IPS-20b (cell line): Measurements from ENCODE around the gene FGF8.

Experiments used
- H3K27ac ChIP-seq: one replicate; pipeline ENCODE4 v1.5.1; 2013; ENCODE audit warnings: low read length
- H3K27me3 ChIP-seq: 2 replicates; pipeline ENCODE4 v1.6.1; 2013; ENCODE audit warnings: mild to moderate bottlenecking, low read length, inconsistent platforms; ENCODE audit not compliant: insufficient read depth
- H3K36me3 ChIP-seq: 2 replicates; pipeline ENCODE4 v1.6.1; 2013; ENCODE audit warnings: low read depth, mild to moderate bottlenecking, inconsistent platforms, low read length, moderate library complexity; ENCODE audit not compliant: insufficient read depth
- H3K4me1 ChIP-seq: 2 replicates; pipeline ENCODE4 v1.6.1; 2013; ENCODE audit warnings: mild to moderate bottlenecking, control low read depth, inconsistent platforms, low read length, moderate library complexity; ENCODE audit not compliant: insufficient read depth
- H3K4me3 ChIP-seq: 2 replicates; pipeline ENCODE4 v1.5.1; 2013; ENCODE audit warnings: mild to moderate bottlenecking, low read length, inconsistent platforms
- H3K9ac ChIP-seq: 2 replicates; pipeline ENCODE4 v1.6.1; 2013; ENCODE audit warnings: low read depth, mild to moderate bottlenecking, inconsistent platforms, low read length, moderate library complexity
- H3K9me3 ChIP-seq: 2 replicates; pipeline ENCODE4 v1.6.1; 2013; ENCODE audit warnings: mild to moderate bottlenecking, low read depth, low read length, inconsistent platforms; ENCODE audit not compliant: insufficient read depth

FGF8 gene

DNA sequence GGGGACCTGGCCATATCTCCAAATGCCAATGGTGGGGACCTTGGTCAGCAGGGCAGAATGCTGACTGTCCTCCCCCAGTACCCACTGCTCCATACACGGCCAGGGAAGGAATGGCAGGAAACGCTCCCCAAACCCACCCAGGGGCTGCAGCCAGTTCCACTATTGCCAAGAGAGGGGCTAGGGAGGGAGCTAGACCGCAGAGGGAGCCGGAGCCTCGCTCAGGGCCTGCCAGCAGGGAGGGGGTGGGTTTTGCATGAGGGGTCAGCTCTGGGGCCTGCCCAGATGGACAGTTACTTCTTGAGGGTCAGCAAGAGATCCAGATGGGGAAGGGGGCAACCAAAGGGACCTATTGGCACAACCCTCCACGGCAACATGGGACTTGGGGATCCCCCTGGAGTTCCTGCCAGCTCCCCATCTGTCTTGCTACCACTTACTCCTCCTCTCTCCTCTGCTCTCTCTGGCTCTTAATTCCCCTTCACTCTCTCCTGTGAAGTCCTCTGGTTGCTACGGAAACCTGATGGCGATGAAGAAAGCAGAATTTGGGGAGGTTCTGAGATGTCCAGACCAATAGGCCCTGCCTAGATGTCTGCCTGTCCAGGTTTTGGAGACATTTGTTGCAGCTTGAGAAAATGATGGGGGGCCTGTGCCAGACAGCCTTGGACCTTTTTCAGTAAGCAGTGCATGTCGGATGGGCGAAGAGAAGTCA lies 12.6 kb downstream of the FGF8 start:
- H3K4me1 ChIP-seq = no peaks in the 10 kb centered on the region; the same call in 1 of the 2 replicates
- H3K4me3 ChIP-seq = no peak overlapping the region
- no peak overlapping the region for H3K27ac ChIP-seq
- no peaks in the 10 kb centered on the region for H3K9me3 ChIP-seq
- no peaks in the 10 kb centered on the region for H3K36me3 ChIP-seq
- H3K9ac ChIP-seq = no peak overlapping the region
- H3K27me3 ChIP-seq = peaks cover 66% of the 10 kb centered on the region

DNA sequence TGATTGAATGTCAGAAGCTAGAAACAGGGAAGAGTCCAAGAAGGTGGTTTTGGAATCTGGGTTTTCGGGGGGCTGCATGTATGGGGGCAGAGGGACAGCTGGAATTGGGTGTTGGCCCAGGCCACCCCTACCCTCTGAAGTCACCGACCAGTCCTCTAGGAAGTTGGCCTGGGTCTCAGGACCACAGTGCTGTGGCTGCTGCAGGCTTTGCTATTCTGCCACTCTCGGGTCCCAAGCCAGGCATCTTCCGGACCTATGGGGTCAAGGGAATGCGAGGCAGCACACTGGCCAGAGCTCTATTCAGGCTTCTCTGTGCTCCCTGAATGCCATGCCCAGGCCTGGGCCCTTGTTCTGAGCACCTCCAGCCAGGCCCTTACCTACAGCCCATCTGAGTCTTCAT lies 13.2 kb downstream of the FGF8 start:
- H3K9me3 ChIP-seq = no peaks in the 10 kb centered on the region
- H3K4me3 ChIP-seq = no peak overlapping the region
- no peaks in the 10 kb centered on the region; the same call in 1 of the 2 replicates for H3K4me1 ChIP-seq
- no peak overlapping the region for H3K9ac ChIP-seq
- H3K27me3 ChIP-seq = peaks cover 66% of the 10 kb centered on the region
- H3K27ac ChIP-seq = no peak overlapping the region
- H3K36me3 ChIP-seq = no peaks in the 10 kb centered on the region

DNA sequence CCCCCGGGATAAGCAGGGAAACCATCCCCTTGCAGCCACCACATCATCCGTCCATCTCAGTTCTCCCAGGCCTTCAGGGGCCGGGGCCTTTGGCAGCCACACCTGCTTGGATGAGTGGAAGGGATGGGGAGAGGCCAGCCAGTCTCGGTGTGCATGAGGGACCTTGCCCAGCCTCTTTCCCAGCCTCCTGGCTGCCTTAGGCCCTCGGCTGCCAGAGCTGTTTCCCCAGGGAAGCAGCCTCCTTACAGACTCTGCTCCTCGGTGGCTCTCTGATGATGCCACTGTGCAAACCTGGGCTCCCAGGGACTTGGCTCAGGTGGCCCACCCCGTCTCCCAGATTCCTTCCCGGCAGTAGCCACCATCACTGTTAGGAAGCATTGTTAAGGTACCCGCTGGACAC lies 14.7 kb downstream of the FGF8 start:
- H3K27ac ChIP-seq = no peak overlapping the region
- no peak overlapping the region for H3K4me3 ChIP-seq
- no peaks in the 10 kb centered on the region for H3K9me3 ChIP-seq
- no peaks in the 10 kb centered on the region for H3K36me3 ChIP-seq
- no peak overlapping the region for H3K9ac ChIP-seq
- H3K4me1 ChIP-seq = no peaks in the 10 kb centered on the region; the same call in 1 of the 2 replicates
- peaks cover 61% of the 10 kb centered on the region for H3K27me3 ChIP-seq

DNA sequence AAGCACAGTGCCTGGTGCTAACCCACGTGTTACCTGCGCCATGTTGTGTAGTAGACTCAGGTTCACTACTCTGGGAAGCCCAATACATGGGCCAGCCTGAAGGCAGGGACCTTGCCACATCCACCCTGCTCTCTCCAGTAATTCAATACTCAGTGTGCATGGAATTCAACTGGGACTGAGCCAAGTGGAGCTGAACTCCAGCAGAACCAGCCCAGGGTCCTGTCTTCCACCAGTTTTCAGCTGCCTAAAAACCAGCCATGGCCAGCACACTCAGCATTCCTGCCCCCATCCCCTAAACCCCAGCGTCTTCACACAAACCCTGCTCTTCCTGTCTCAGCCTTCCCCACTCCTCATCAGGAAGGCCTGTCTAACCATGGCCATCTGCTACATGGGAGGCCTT lies 15.4 kb downstream of the FGF8 start:
- Histone ChIP-seq H3K27ac (no peak overlapping the region), H3K27me3 (peaks cover 56% of the 10 kb centered on the region), H3K9me3 (no peaks in the 10 kb centered on the region), H3K36me3 (no peaks in the 10 kb centered on the region), H3K4me3 (no peak overlapping the region), H3K4me1 (no peaks in the 10 kb centered on the region; the same call in 1 of the 2 replicates), H3K9ac (no peak overlapping the region)

DNA sequence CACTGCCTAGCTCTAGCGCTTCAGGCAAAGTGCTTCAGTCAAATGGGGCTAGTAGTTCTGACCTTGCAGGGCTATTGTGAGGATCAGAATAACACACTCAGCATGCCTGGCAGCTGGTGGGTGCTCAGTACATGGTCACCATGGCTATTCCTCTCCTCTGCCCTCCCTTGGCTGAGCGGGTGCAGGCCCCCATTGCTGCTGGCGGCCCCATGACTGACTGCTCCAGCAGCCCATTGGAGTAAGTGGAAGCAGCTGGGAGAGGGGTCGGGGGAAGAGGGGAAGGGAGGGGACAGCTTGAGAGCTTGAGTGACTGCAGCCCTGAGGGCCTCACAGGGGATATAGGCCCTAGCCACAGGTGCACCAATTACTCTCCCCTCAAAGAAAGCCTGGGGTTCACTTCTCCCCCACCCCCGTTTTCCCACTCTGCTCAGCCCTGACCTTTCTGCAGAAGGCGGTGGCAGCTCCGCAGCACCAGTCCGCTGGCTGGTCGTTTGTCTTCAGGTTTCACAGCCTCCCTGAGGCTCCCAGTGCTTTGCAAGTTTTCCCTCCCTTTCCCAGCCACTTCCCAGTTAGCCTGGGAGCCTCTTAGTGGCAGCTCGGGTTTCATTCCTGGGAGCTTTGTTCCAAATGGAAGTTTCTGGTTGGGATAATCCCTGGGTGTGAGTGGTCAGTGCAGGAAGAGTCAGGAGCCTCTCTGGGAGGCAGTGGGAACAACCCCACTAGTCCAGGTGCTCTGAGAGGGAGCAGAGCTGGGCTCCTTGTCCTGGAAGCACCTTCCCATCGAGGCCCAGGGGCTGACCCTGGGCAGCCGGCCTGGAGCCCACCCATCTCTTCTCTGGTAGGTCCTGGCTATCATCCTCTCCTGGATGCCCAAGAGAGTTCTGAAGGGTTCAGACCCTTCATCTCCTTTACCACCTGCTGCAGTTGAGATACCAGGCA lies 16.3 kb downstream of the FGF8 start:
- Histone ChIP-seq H3K4me3 (no peak overlapping the region), H3K4me1 (no peaks in the 10 kb centered on the region; the same call in 1 of the 2 replicates), H3K27ac (no peak overlapping the region), H3K9ac (no peak overlapping the region), H3K27me3 (peaks cover 49% of the 10 kb centered on the region), H3K9me3 (no peaks in the 10 kb centered on the region), H3K36me3 (no peaks in the 10 kb centered on the region)

DNA sequence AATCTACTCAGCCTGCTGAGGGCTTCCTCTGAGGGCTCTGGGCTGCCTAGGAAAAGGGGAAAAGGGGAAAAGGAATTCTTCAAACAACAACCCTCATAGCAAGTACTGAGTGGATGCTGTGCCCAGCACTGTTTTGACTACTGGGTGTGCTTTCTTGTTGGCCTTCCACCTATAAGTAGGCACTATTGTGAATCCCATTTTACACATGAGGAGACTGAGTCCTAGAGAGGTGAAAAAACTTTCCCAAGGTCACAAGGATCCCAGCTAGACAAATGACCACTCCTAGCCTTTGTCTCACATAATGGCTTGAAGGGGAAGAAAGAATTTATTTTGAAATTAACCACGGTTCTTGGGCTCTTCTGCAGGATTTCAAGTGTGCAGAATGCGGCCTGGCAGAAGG lies 17.1 kb downstream of the FGF8 start:
- no peak overlapping the region for H3K4me3 ChIP-seq
- H3K9me3 ChIP-seq = no peaks in the 10 kb centered on the region
- no peaks in the 10 kb centered on the region for H3K36me3 ChIP-seq
- H3K27ac ChIP-seq = no peak overlapping the region
- H3K4me1 ChIP-seq = no peaks in the 10 kb centered on the region; the same call in 1 of the 2 replicates
- H3K9ac ChIP-seq = no peak overlapping the region
- peaks cover 49% of the 10 kb centered on the region for H3K27me3 ChIP-seq

DNA sequence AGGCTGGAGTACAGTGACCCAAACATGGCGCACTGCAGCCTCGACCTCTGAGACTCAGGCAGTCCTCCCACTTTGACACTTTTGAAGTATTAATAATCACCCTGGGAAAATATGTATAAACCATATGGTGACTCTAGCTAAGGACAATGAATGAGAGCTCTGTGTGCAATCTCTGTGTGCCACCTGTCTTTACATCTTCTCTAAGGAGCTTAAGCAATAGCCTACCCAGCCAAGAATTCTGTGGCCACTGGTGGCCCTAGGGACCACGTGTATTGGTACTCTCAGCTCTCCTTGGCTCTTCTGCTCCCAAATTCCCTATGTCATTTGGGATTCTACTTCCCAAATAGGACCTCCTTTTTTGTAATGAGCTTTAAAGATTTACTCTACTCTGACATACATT lies 23.7 kb downstream of the FGF8 start:
- no peaks in the 10 kb centered on the region; the same call in 1 of the 2 replicates for H3K4me1 ChIP-seq

DNA sequence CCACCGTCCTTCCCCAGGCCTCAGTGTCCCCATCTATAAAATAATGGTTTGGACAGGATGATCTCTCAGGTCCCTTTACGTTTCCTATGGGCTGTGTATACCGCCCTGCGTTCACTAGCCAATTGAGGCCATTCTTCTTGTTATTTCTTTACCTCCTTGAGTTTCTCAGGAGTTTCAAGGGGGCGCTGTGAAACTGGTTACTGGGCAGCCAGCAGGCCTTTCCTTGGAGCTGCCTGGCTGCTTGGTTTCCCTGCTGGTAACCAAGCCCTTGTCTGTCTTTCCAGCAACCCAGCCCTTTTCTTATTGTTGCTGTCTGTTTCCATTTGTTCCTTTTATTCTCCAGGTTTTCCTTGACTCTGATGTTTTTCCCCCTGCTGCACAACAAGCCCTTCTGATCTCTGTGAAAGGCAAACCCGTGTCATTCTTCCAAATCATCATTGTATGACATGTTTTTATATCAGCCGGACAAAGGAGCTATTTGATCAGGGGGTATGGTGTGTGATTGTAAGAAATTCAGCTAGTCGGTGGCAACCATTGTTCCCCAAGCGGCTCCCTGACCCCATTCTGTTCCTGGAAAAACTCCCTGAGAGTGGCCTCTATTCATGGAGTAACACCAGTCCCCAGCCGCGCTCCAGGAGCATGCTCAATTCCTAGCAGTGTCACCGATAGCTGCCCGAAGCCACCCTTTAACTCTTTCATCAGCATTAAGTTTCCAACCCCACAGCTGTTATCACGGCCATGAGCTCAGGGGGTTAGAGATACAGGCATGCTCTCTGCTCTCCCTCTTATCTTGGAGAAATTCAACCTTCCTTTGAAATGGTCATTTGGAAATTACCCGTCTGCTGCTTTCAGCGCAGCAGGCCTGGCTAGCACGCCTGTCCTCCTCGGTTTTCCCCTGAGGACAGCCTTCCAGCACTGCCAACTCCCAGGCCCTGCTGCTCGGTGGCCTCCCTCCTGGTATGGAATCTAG lies 26.6 kb downstream of the FGF8 start:
- no peaks in the 10 kb centered on the region; the same call in 1 of the 2 replicates for H3K4me1 ChIP-seq
- H3K36me3 ChIP-seq = no peaks in the 10 kb centered on the region
- H3K9ac ChIP-seq = no peak overlapping the region
- no peak overlapping the region for H3K4me3 ChIP-seq
- no peak overlapping the region for H3K27ac ChIP-seq
- H3K27me3 ChIP-seq = peaks cover 21% of the 10 kb centered on the region
- H3K9me3 ChIP-seq = no peaks in the 10 kb centered on the region

More for the DNA sequence above, 23.7 kb downstream of the FGF8 start:
- Histone ChIP-seq H3K9ac (no peak overlapping the region), H3K27ac (no peak overlapping the region), H3K27me3 (peaks cover 19% of the 10 kb centered on the region), H3K4me3 (no peak overlapping the region), H3K36me3 (no peaks in the 10 kb centered on the region), H3K9me3 (no peaks in the 10 kb centered on the region)

DNA sequence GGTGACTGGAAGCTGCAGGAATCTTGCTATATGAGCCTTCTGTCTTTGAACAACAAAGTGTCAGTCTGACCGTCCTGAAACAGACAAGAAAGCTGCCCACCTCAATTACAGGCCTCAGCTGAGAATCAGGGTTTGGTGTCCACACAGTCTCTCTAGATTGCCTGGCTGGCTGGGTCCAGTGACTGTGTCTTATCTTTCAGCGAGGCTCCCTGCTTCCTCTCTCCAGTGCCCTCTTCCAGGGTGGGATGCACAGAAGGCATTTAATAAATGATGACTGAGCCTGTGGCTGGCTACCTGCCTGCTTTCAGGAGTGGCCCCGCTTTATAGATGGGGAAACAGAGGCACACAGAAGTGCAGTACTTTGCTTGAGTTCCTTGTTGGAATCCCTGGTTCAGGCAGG lies 27.4 kb downstream of the FGF8 start:
- no peaks in the 10 kb centered on the region; the same call in 1 of the 2 replicates for H3K4me1 ChIP-seq
- H3K9me3 ChIP-seq = no peaks in the 10 kb centered on the region
- no peaks in the 10 kb centered on the region for H3K36me3 ChIP-seq
- H3K27ac ChIP-seq = no peak overlapping the region
- H3K4me3 ChIP-seq = no peak overlapping the region
- no peak overlapping the region for H3K9ac ChIP-seq
- H3K27me3 ChIP-seq = peaks cover 21% of the 10 kb centered on the region

DNA sequence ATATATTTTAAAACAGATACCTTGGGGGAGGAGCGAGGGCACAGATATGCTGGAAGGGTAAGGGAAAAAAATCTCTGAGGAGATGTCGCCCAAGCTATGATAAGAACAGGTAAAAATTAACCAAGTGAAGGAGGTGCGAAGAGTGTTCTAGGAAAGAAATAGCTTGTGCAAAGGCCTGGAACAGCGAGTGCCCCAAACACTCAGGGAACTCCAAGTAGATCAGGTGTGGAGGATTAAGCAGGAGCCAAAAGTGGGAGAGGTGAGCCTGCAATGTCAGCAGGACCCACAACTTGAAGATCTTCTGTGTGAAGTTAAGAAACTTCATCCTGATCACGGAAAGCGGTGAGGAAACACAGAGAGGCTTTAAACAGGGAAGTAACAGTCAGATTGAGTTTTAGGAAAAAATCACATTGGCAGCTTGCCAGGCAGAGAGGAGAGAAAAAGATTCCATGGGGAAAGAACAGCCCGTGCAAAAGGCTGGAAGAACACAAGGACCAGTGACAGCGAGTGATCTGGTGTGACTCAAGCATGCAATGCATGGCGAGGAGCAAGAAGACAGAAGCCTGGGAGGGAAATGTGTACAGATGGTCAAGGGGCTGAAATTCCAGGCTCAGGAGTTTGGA lies 30.7 kb downstream of the FGF8 start:
- no peaks in the 10 kb centered on the region for H3K36me3 ChIP-seq
- H3K27me3 ChIP-seq = peaks cover 15% of the 10 kb centered on the region
- no peaks in the 10 kb centered on the region for H3K9me3 ChIP-seq
- no peaks in the 10 kb centered on the region; the same call in 1 of the 2 replicates for H3K4me1 ChIP-seq
- H3K27ac ChIP-seq = no peak overlapping the region
- no peak overlapping the region for H3K9ac ChIP-seq
- H3K4me3 ChIP-seq = no peak overlapping the region

DNA sequence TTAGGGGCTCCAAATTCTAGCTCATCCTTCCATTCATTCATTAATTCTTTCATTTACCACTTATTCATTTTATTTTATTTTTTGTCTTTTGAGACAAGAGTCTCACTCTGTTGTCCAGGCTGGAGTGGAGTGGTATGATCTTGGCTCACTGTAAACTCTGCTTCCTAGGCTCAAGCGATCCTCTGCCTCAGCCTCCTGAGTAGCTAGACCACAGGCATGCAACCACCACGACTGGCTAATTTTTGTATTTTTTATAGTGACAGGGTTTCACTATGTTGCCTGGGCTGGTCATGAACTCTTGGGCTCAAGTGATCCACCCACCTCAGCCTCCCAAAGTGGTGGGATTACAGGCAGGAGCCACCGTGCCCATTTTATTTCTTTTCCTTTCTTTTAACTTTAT lies 31.6 kb downstream of the FGF8 start:
- no peaks in the 10 kb centered on the region for H3K36me3 ChIP-seq
- H3K27ac ChIP-seq = no peak overlapping the region
- H3K4me1 ChIP-seq = no peaks in the 10 kb centered on the region; the same call in 1 of the 2 replicates
- H3K9me3 ChIP-seq = no peaks in the 10 kb centered on the region
- no peak overlapping the region for H3K9ac ChIP-seq
- H3K27me3 ChIP-seq = peaks cover 15% of the 10 kb centered on the region
- H3K4me3 ChIP-seq = no peak overlapping the region
